CD14-positive monocyte (primary cell): ENCODE measurements around the gene VASH1. TPM values are rescaled to one million over a fixed set of nuclear protein-coding genes. Genes with fewer than 3 reads are reported as not detected.
A peak's percentile ranks its signal among the peaks of the same experiment; 100 is the strongest.

Experiments used
- DNase-seq, 3 donors: peaks; one replicate each; pipeline ENCODE4 v3.0.0-alpha.2; 2011 to 2022
- H2AFZ ChIP-seq: 2 replicates; pipeline ENCODE4 v1.6.0; 2012; ENCODE audit warnings: mild to moderate bottlenecking, low read depth, low read length, inconsistent platforms; ENCODE audit not compliant: insufficient read depth, poor library complexity, severe bottlenecking
- H3K27ac ChIP-seq, 2 donors: 1 replicate in 1 of 2; 2 replicates in 1 of 2; pipeline ENCODE4 v1.5.1; 2012 to 2013; ENCODE audit warnings: low read length in 2 of 2, control low read depth in 1 of 2, inconsistent platforms in 1 of 2, low read depth in 1 of 2, mild to moderate bottlenecking in 1 of 2
- H3K27me3 ChIP-seq, 2 donors: one replicate each; pipeline versions ENCODE4 v1.6.0 to v1.6.1; 2011 to 2013; ENCODE audit warnings: low read length in 2 of 2; ENCODE audit not compliant: control insufficient read depth in 2 of 2, insufficient read depth in 2 of 2
- H3K36me3 ChIP-seq, 2 donors: replicated peaks in 1 of 2; 1 replicate in 1 of 2; 2 replicates in 1 of 2; pipeline versions ENCODE4 v1.5.1 to v1.6.1; 2012 to 2013; ENCODE audit warnings: low read length in 2 of 2, control low read depth in 1 of 2, inconsistent platforms in 1 of 2, mild to moderate bottlenecking in 1 of 2; ENCODE audit not compliant: insufficient read depth in 2 of 2, control insufficient read depth in 1 of 2
- H3K4me1 ChIP-seq, 2 donors: 1 replicate in 1 of 2; 2 replicates in 1 of 2; pipeline versions ENCODE4 v1.5.1 to v1.6.1; 2012 to 2013; ENCODE audit warnings: low read length in 2 of 2, control low read depth in 1 of 2, inconsistent platforms in 1 of 2, mild to moderate bottlenecking in 1 of 2, moderate library complexity in 1 of 2; ENCODE audit not compliant: insufficient read depth in 2 of 2, control insufficient read depth in 1 of 2
- H3K4me2 ChIP-seq: replicated peaks from 2 replicates; pipeline ENCODE3; 2012; ENCODE audit warnings: low read length, moderate library complexity, mild to moderate bottlenecking; ENCODE audit not compliant: poor library complexity, severe bottlenecking; ENCODE audit errors: extremely low read depth
- H3K4me3 ChIP-seq, 3 experiments: fragments of 200-600 bp in 1 of 3; sonication (generic) in 1 of 3; replicated peaks in 1 of 3; 1 replicate in 2 of 3; 2 replicates in 1 of 3; pipeline ENCODE4 v1.5.1; 2011 to 2013; ENCODE audit warnings: low read length in 3 of 3, mild to moderate bottlenecking in 3 of 3, control low read depth in 2 of 3, low read depth in 2 of 3, inconsistent platforms in 1 of 3, moderate library complexity in 1 of 3
- H3K79me2 ChIP-seq: 2 replicates; pipeline ENCODE4 v1.6.0; 2012; ENCODE audit warnings: mild to moderate bottlenecking, control low read depth, inconsistent platforms, low read length, moderate library complexity; ENCODE audit not compliant: insufficient read depth
- H3K9ac ChIP-seq: 2 replicates; pipeline ENCODE4 v1.6.0; 2017; ENCODE audit warnings: low read length, mild to moderate bottlenecking; ENCODE audit not compliant: insufficient read depth, poor library complexity, severe bottlenecking
- H3K9me3 ChIP-seq, 2 donors: replicated peaks in 1 of 2; 1 replicate in 1 of 2; 2 replicates in 1 of 2; pipeline versions ENCODE4 v1.5.1 to v1.6.1; 2012 to 2013; ENCODE audit warnings: low read length in 2 of 2, control low read depth in 1 of 2; ENCODE audit not compliant: control insufficient read depth in 1 of 2, insufficient read depth in 1 of 2
- H4K20me1 ChIP-seq: 2 replicates; pipeline ENCODE4 v1.6.0; 2012; ENCODE audit warnings: mild to moderate bottlenecking, low read length, control low read depth, moderate library complexity; ENCODE audit not compliant: insufficient read depth
- H3K27ac Mint-ChIP-seq, 7 donors: one replicate each; pipeline ENCODE4 v1.8.0; 2020; ENCODE audit warnings: mild to moderate bottlenecking in 7 of 7, mixed read lengths in 7 of 7, moderate library complexity in 6 of 7, inconsistent platforms in 2 of 7
- H3K27me3 Mint-ChIP-seq, 3 donors: one replicate each; pipeline ENCODE4 v1.8.0; 2021 to 2022; ENCODE audit warnings: low read depth in 3 of 3, mild to moderate bottlenecking in 3 of 3, mixed read lengths in 3 of 3, moderate library complexity in 3 of 3, inconsistent platforms in 1 of 3
- H3K36me3 Mint-ChIP-seq, 2 donors: one replicate each; pipeline ENCODE4 v1.8.0; 2020; ENCODE audit warnings: mixed read lengths in 2 of 2, inconsistent platforms in 1 of 2, mild to moderate bottlenecking in 1 of 2
- H3K4me1 Mint-ChIP-seq: one replicate; pipeline ENCODE4 v1.8.0; 2020; ENCODE audit warnings: mild to moderate bottlenecking, mixed read lengths
- H3K4me3 Mint-ChIP-seq, 2 donors: one replicate each; pipeline ENCODE4 v1.8.0; 2020; ENCODE audit warnings: mild to moderate bottlenecking in 2 of 2, mixed read lengths in 2 of 2, moderate library complexity in 1 of 2
- H3K9me3 Mint-ChIP-seq, 7 donors: one replicate each; pipeline ENCODE4 v1.8.0; 2020 to 2022; ENCODE audit warnings: mixed read lengths in 7 of 7, mild to moderate bottlenecking in 6 of 7, moderate library complexity in 6 of 7, inconsistent platforms in 2 of 7
- WGBS: methylation state at CpG from one replicate; pipeline ENCODE4 v1.1.5; 2013; ENCODE audit warnings: missing lambda C conversion rate; ENCODE audit not compliant: insufficient coverage; 5-methylcytosine and 5-hydroxymethylcytosine counted together
- intact Hi-C, 2 donors: fragments of 100-400 bp; cut with micrococcal nuclease; formaldehyde crosslinking; loops; one replicate each; pipeline versions ENCODE4 v1.15.0 to v1.15.1; 2023
- polyA plus RNA-seq, 3 donors: library from polyadenylated mRNA; depleted of rRNA in 1 of 3; unstranded in 2 of 3; stranded (reverse) in 1 of 3; fragments of 300-500 nt in 2 of 3; fragments of >200 nt in 1 of 3; fragmentation: Illumina TruSeq in 2 of 3; gene quantifications; 1 replicate in 2 of 3; 2 replicates in 1 of 3; pipeline ENCODE4 v1.2.3, GENCODE V29; 2012 to 2021
- TF ChIP-seq, protein P1 (sequence below): fragments of 200-600 bp; IDR thresholded peaks from one replicate; pipeline ENCODE4 v1.8.0; 2022; ENCODE audit warnings: antibody characterized with exemption, mild to moderate bottlenecking

Gene VASH1
- polyA plus RNA-seq, 3 donors, result 2.5 to 10.5 (median 3.3) TPM

DNA sequence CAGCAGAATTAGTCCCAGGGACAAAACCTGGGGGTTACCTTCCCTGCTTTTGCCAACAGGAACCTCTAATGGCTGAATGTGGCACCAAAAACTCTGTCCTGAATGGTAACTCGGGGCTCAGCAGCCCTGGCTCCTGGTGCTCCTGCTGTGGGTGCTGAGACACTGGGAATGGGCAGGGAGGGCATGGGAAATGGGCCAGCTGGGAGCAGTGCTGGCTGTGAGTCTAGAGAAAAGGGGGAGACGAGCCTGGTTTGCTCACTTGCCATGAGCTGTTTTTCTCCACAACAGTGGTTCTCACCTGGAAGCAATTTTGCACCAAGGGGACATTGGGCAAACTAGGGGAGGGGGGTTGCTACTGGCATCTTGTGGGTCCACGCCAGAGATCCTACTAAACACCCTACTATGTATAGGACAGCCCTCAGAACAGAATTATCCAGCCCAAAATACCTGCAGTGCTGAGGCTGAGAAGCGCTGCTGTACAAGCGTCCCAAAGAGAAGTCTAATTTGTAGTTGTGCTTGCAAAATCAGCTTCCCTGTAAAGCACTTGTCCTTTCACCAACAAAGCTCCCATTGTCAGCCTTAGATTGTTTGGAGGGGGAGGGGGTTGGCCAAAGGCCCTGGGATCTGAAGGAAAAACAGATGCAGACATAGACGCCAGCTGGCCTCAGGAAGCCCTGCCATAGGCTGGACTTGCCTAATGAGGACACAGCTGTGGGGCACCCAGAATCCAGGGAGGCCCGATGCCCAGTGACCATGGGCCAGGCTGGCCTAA is 68.6 kb downstream of the VASH1 start:
- H3K27me3 ChIP-seq, result no peaks in the 10 kb centered on the region
- H3K4me3 Mint-ChIP-seq, result no peak overlapping the region
- no peaks in the 10 kb centered on the region for H4K20me1 ChIP-seq
- TF ChIP-seq, protein P1, sequence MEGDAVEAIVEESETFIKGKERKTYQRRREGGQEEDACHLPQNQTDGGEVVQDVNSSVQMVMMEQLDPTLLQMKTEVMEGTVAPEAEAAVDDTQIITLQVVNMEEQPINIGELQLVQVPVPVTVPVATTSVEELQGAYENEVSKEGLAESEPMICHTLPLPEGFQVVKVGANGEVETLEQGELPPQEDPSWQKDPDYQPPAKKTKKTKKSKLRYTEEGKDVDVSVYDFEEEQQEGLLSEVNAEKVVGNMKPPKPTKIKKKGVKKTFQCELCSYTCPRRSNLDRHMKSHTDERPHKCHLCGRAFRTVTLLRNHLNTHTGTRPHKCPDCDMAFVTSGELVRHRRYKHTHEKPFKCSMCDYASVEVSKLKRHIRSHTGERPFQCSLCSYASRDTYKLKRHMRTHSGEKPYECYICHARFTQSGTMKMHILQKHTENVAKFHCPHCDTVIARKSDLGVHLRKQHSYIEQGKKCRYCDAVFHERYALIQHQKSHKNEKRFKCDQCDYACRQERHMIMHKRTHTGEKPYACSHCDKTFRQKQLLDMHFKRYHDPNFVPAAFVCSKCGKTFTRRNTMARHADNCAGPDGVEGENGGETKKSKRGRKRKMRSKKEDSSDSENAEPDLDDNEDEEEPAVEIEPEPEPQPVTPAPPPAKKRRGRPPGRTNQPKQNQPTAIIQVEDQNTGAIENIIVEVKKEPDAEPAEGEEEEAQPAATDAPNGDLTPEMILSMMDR, result no peak
- no peak overlapping the region for H3K4me2 ChIP-seq
- peak overlapping the region in 6 of 7 donors; percentile 33 to 85 (median 52) for H3K27ac Mint-ChIP-seq
- H3K27ac ChIP-seq, result peak overlapping the region in 1 of 2 donors; percentile 47
- H3K9me3 ChIP-seq, result no peaks in the 10 kb centered on the region
- no peak overlapping the region for H3K9ac ChIP-seq
- H3K4me1 ChIP-seq, result peaks cover 15 to 21% of the 10 kb centered on the region in 2 donors
- intact Hi-C loops, result no loop called here
- WGBS, result 86% methylated on average over 4 of the region's 7 CpGs
- peaks cover 21 to 35% of the 10 kb centered on the region in 2 donors for H3K36me3 Mint-ChIP-seq
- H3K4me1 Mint-ChIP-seq, result peaks cover 39% of the 10 kb centered on the region
- no peak for DNase-seq
- H2AFZ ChIP-seq, result no peak overlapping the region
- H3K9me3 Mint-ChIP-seq, result peaks cover 0 to 2% (median 0%) of the 10 kb centered on the region in 7 donors
- no peaks in the 10 kb centered on the region for H3K79me2 ChIP-seq
- peaks cover 0 to 2% (median 2%) of the 10 kb centered on the region in 3 donors for H3K27me3 Mint-ChIP-seq
- H3K4me3 ChIP-seq, result no peak overlapping the region
- H3K36me3 ChIP-seq, result no peaks in the 10 kb centered on the region

DNA sequence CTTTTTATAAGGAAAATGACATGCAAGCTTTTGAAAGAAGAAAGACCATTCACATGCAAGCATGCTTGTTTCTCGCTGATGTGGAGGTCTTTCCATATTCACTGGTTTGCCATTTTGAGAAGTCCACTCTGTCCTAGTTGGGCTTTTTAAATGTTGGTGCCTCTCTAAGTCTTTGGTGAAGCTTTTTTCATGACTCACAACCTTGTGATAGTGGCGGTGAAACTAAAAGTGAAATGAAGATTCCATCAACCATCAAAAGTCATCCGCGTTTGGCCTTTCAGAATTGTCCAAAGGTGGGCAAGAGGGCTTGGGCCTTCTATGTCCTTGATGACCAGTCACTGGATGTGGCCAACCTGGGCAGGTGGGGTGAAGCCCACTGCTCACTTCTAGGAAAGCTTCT is 69.3 kb downstream of the VASH1 start:
- Histone ChIP-seq H3K79me2 (no peaks in the 10 kb centered on the region), H4K20me1 (no peaks in the 10 kb centered on the region), H3K4me1 (peaks cover 15 to 21% of the 10 kb centered on the region in 2 donors), H2AFZ (no peak overlapping the region), H3K27me3 (no peaks in the 10 kb centered on the region), H3K4me2 (no peak overlapping the region), H3K27ac (no peak overlapping the region), H3K36me3 (no peaks in the 10 kb centered on the region), H3K9me3 (no peaks in the 10 kb centered on the region), H3K4me3 (no peak overlapping the region), H3K9ac (no peak overlapping the region)
- Mint-ChIP-seq H3K4me3 (no peak overlapping the region), H3K4me1 (peaks cover 37% of the 10 kb centered on the region), H3K27ac (peak overlapping the region in 3 of 7 donors; percentile 14 to 73 (median 69)), H3K36me3 (peaks cover 22 to 40% of the 10 kb centered on the region in 2 donors), H3K9me3 (peaks cover 0 to 2% (median 0%) of the 10 kb centered on the region in 7 donors), H3K27me3 (peaks cover 0 to 2% (median 2%) of the 10 kb centered on the region in 3 donors)
- 93% methylated on average over 3 of the region's 4 CpGs for WGBS
- intact Hi-C loops, result no loop called here
- DNase-seq, result peak in 1 of 3 donors; percentile 41
- TF ChIP-seq, protein P1, result no peak
